Stimulated activated CD4-positive, alpha-beta T cell treated with anti-CD3 and anti-CD28 coated beads, Interleukin-4, amount 100 ng/mL, for 1 hour (primary cell): ENCODE measurements around the gene OSBP2.

Source experiments
- DNase-seq: peaks from one replicate; pipeline ENCODE4 v3.0.0-alpha.2; 2020

OSBP2 gene

GRCh38 chr22:30872285-30873041 is 177.8 kb downstream of the OSBP2 start:
- no peak for DNase-seq

DNA sequence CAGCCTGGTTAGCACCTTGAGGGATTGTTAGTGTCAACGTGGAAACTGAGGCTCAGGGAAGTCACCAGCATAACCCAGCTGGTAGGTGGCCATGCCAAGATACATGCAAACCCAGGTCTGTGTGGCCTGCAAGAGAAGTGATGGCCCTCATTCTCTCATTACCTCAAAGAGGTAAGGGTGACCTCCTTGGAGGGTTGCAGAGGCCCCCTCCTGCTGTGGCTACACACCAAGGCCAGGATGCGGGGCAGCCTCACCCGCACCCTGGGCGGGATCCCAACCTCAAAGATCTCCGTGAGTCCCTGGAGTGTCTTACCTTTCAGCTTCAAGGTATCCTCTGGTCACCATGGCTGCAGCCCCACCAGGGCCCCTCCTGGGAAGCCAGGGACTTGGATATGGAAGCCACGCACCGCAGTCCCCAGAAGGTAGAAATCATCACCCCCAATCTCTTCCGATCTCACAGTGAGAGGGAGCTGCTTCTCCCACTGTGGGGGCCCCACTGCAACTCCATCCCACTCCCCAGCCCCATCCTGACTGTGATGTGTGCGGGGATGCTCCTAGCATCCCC is 178.5 kb downstream of the OSBP2 start:
- no peak for DNase-seq

DNA sequence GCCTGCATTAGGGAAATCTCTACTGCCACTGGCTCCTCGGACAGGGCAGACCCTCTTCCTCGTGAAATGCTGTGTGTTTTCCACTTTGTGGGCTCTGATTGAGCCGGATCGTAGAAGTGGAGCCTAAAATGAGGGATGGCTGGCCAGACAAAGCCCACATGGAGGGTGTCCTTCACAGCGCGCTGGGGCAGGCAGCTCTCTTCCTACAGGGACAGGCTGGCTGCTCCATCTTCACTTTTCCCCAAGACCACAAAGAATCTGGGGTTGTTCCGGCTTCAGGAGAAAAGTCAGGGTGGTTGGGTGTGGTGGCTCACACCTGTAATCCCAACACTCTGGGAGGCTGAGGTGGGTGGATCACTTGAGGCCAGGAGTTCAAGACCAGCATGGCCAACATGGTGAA is 179.0 kb downstream of the OSBP2 start:
- DNase-seq = no peak

DNA sequence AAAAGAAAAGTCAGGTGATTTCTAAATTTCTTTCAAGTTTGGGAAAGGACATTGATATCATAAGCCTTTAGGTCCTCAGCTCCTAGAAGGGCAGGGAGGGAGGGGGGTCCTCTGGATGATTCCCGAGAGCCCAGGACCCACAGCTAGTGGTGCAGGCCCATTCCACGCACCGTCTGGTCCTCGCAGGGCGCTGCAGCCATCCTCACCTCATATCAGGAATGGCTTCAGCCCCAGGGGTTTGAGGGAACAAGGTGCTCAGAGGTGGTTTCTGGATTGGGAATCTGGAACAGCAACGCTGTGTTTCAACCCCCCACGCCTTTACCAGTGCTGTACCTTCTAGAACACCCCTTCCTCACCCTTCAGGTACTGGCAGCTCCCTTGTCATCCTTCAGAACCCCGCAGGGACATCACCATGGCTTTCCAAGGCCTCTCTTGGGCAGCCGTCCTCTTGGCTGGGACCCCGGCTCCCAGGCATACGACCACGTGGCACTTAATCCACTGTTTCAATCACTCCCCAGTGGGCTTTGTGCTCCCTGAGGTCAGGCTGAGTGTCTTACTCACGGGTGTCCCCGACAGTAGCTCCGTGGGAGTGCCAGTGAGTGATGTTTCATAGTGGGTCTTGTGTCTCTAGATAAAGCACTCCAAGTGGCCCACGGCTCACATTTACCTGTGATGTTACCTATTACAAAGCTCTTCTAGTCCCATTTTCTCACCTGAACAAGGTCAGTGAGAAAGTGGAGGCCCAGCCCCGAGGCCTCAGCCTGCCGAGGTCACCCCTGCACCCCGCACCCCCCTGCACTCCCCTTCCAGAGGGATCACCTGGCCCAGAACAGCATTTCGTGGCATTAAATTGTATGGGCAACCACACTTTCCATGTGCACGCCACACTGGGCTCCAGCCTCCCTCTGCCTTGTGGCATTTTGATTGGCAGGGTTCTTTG is 180.0 kb downstream of the OSBP2 start:
- no peak for DNase-seq

DNA sequence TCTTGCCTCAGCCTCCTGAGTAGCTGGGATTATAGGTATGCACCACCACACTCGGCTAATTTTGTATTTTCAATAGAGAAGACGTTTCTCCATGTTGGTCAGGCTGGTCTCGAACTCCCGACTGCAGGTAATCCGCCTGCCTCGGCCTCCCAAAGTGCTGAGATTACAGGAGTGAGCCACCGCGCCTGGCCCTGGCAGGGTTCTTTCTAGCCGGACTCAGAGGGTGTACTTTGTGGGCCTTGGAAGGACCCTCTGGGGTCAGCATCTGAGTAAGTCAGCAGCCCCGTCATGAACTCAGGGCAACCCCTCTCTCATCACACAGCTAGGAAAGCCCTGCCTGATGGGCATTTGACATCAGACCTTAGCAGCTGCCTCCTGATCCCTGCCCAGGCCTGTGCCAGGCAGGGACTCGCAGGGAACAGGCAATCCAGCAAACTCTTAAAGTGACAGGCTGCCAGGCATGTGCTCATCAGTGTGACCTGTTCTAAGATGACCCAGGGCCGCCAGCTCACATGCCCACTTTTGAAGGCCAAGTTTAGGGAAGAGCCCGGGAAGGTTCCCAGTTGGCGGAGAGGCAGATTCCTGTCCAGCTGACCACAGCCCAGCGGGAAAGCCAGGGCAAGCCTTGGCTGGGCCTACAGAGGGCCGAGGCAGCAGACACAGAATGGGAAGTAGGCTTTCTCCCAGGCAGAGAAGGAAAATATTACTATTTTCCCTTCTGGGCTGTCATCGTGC is 181.0 kb downstream of the OSBP2 start:
- DNase-seq = no peak

DNA sequence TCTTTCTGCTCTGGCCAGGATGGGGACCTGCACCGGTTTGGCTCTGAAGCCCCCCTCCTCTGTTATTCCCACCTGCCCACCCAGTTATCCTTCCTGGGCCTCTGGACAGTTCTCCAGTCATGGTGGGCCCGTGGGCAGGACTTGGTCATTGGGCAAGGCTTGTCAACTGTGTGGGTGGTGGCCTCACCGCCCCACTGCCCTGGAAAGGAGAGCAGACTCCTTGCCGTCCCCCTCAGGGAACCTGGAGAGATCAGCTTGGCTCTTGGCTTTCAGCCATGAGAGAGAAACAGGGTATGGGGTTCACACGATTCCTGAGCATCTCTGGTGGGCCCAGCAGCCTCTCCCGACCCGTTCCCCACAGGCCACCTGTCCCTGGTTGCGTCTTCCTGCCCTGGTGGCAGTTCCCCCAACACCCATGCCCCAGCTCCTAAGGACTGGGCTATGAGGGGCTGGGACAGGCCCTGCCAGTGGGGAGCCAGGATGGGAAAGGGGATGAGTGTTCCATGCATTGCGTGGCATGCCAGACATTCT is 181.6 kb downstream of the OSBP2 start:
- no peak for DNase-seq

DNA sequence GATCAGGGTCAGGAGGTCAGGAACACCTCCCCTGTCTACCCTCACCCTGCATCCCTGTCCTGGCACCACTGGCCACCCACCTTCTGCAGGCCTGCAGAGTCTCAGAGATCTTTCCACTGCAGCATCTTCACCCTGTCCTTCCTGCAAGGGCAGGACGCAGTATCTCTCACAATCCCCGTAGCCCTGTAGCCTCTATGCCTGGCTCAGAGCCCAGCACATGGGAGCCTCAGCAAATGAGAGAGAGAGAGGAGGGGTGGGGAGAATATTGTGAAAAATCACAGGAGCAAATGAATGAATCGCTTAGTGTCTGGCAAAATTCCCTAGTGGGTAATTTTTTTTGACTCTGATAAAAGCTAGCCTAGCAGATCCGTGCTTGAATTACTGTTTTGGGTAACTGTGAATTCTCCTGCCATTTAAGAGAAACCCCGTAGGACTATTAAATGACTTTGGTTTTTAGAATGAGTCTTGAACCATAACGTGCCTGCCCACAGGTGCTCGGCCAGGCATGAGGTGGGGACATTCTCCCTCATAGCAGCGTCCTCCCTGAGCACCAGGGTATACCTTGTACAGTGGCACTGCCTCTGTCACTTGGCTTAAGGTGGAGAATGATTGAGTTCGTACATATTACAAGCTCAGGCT is 182.4 kb downstream of the OSBP2 start:
- DNase-seq = no peak

DNA sequence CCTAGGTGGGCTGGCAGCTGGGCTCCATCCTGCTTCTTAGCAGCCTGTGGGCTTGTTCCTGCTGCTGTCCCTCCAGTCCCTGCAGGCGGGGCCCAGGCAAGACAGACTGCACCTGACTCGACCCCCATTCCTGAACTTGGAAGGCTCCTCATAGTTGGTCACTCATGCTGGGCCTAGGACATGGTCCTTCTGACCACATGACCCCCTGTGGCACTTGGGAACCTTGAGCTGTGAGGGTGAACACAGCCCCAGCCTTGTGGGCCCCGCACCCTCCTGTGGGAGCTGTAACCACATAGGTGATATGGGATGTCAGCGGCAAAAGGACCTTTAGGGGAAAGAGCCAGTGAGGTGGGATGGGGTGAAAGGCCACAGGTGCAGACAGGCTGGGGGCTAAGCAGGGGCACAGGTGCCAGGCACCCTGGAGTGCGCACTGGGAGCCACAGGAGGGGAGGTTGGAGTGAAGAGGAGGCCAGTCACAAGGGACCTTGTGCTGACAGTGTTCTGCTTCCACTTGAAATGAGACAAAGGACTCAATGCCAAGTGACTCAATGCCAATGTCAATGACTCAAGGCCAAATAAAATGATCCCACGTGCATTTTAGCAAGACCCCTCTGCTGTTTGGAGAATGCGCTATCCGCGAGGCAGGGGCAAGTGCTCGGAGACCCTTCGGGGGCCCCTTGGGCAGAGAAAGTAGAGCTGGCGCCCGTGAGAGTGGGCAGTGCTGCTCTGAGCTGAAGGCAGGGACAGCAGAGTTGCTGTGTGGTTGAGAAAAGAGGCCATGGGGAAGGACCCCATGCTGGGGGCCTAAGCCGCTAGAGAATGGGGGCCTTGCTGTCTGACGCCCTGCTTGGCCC is 183.2 kb downstream of the OSBP2 start:
- no peak for DNase-seq

DNA sequence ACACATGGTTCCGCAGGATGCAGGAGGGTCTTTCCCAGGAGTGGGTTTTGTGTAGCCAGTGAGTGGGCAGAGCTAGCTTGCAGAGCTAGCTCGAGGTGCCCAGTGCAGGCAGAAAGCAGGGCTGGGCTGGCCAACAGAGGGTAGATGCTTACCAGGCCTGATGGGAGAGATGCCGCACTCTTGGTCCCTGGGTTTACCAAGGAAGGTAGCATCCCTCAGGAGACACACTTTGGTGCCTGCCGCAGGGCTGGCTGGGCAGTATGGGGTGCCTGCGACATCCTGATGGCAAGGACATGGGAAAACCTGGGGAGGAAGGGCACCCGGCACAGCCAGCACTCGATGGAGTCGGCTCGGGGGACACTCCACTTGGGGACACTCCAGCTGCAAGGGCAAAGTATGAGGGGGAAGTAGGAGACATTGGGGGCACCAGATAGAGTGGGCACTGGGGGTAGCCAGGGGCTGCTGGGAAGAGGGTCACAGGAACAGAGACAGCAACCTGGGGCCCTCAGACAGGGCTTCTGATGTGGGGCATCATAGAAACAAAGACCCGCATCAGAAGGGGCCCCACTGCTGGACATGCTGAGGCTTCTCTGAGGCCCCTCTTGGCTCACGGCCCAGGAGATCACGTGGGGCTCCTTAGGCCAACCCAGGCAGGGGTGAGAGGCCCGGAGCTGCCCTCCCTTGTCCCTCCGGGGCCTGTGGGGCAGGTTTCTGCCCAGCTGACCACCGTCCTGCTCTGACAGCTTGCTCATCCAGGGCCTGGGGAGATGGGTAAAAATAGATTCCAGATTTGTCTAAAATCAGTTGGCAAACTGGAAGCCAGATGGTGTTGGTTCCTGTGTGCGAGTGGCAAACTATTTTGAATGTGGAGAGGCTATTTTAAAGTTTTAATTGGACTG is 184.1 kb downstream of the OSBP2 start:
- DNase-seq = no peak

GRCh38 chr22:30879415-30879797 is 184.7 kb downstream of the OSBP2 start:
- DNase-seq = no peak

- DNase-seq = no peak
Measured at GRCh38 chr22:30880181-30880601, 185.5 kb downstream of the OSBP2 start.

DNA sequence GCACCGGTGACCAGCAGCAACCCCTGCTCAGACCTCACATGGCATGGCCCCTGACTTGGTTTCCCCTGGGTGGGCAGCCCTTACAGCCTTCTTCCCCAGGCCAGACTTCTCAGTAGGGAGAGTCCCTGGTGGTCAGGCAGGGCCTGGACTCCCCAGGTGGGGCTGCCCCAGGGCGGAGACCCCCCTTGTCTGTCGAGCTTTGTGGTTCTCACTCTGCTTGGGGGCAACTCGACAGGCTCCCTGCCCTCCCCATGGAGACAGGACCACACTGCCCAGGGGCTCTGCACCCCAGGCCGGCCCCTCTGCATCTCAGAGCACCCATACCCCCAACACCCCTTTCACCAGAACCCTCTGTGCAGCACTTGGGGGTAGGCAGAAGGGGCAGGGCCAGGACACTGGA is 186.2 kb downstream of the OSBP2 start:
- no peak for DNase-seq

- DNase-seq = no peak
Measured at GRCh38 chr22:30881361-30882183, 186.9 kb downstream of the OSBP2 start.

- no peak for DNase-seq
Measured at GRCh38 chr22:30882184-30882717, 187.6 kb downstream of the OSBP2 start.

GRCh38 chr22:30882974-30883533 is 188.4 kb downstream of the OSBP2 start:
- no peak for DNase-seq

DNA sequence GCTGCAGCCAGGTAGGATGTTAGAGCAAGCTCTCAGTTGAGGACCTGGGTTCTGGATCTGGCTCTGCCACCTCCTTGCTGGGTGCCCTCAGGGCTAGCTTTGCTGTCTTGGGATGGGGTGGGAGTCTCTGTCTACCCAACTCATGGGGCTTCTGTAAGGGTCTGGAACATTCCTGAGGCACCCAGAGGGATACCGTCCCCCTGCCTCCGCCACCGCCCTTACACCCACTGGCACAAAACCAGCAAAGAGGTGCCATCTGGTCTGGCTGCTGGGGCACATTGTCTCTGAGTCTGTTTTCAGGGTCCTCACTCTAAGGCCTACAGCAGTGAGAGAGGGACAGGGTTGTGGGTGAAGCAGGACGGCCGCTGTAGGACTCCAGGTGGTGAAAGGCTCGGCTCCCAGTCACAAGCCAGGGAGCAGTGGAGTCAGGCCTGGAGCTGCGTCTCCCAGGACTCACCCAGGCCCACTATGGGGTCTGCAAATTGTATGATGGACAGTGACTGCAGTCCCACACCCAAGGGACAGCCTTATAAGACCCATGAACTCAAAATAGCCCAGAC is 189.0 kb downstream of the OSBP2 start:
- no peak for DNase-seq

DNA sequence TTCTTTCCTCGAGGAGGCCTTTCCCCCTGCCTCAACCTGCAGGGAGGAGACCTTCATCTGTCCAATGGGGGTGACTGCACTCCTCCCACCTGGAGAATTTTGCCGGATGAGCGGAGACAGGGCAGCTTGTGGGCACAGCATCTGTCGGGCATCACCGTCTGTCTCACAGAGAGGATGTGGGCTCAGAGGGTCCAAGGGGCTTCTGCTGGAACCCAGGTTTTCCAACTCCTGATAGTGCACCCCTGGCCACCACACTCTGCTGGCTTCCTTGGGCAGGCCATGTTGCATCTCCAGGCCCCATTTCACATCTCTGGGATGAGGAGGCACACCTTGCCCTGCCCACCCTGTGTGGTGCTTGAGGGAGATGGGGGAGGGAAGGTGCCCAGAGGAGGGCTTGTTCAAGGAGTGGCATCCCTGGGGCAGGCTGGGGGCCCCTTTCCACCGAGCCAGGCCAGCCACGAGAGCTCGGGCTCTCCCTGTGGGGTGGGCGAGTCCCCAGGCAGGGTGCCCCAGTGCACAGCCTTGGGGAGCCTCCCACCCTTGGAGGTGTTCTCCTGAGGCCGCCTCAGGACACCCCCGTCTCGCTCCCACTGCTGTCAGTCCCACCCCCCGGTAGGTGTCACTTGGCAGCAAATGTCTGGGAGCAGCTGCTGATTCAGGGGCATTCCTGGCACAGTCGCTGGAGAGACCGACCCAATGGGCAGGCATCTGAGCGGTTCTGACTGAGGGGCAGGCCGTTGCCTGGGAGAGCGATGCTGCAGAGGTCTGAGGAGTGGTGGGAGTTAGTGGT is 189.7 kb downstream of the OSBP2 start:
- no peak for DNase-seq

- no peak for DNase-seq
Measured at GRCh38 chr22:30885001-30885366, 190.3 kb downstream of the OSBP2 start.
